Heart left ventricle (tissue), 13 donors: Measurements from ENCODE around the gene POT1.

Experiments used
- POLR2A ChIP-seq, 2 donors: fragments of 450-650 bp; IDR thresholded peaks; one replicate each; pipeline ENCODE4 v1.6.1; 2017; ENCODE audit warnings: antibody characterized with exemption in 2 of 2, mild to moderate bottlenecking in 2 of 2, moderate library complexity in 2 of 2
- TF ChIP-seq, protein P1 (sequence below), 12 donors: fragments of 200-600 bp; sonication (generic) in 4 of 12; IDR thresholded peaks; one replicate each; pipeline versions ENCODE4 v1.5.0 to v1.8.0; 2018 to 2022; ENCODE audit warnings: antibody characterized with exemption in 12 of 12, mild to moderate bottlenecking in 5 of 12
- donor health status: ischemic (EF 13 %, LVEDD 7.1; RV severe dilation, severe dysfunction).
- donor health status: DM: no; HTN: yes; CAD: no.
- donor health status: DM: no; HTN: no; CAD: no.
- donor health status: ischemic (EF 25% LVEDD 6.9; RV normal size, moderate dysfunction).
- donor health status: ischemic (EF 25% LVEDD 5.7; RV mildly dilated, moderate dysfunction).
- donor health status: ischemic (EF 35%, LVEDD 5.7; RV mildly dilated, moderate dysfunction).
- donor health status: nonischemic (EF 11% LVEDD 7.7; RV severe dilation, severe dysfunction).
- donor health status: DM: yes; HTN: yes; CAD: no.
- donor health status: PGD.
- donor health status: ischemic (EF 29% LVEDD 5.4; RV normal size, mild dysfunction).
- donor health status: nonischemic (EF 23%, LVEDD 6.1; RV moderate dilation, normal function).

DNA sequence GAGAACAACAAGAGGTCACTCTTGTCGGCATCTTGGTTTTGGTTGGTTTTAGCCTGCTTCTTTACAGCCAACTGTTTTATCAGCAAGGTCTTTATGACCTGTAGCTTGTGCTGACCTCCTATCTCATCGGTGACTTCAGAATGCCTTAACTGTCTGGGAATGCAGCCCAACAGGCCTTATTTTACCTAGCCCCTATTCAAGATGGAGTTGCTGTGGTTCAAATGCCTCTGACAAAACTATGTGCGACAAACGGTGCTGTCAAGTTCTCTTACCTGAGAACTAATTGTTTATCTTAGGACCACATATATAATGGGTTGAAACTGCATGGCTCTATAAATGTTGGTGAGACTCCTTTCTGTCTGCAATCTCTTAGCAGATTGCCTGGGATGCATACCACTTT lies 35.9 kb upstream of the POT1 start:
- TF ChIP-seq, protein P1, sequence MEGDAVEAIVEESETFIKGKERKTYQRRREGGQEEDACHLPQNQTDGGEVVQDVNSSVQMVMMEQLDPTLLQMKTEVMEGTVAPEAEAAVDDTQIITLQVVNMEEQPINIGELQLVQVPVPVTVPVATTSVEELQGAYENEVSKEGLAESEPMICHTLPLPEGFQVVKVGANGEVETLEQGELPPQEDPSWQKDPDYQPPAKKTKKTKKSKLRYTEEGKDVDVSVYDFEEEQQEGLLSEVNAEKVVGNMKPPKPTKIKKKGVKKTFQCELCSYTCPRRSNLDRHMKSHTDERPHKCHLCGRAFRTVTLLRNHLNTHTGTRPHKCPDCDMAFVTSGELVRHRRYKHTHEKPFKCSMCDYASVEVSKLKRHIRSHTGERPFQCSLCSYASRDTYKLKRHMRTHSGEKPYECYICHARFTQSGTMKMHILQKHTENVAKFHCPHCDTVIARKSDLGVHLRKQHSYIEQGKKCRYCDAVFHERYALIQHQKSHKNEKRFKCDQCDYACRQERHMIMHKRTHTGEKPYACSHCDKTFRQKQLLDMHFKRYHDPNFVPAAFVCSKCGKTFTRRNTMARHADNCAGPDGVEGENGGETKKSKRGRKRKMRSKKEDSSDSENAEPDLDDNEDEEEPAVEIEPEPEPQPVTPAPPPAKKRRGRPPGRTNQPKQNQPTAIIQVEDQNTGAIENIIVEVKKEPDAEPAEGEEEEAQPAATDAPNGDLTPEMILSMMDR (IDR thresholded peaks at IDR 0.05), result no peak
- TF ChIP-seq POLR2A (IDR thresholded peaks at IDR 0.05), result no peak
